Measurements from ENCODE around the gene GSG1L. TPM values are rescaled to one million over a fixed set of nuclear protein-coding genes. Genes with fewer than 3 reads are reported as not detected.

The GSG1L gene
- total and polyA plus RNA-seq, 2 of the 13 experiments (the other 11 are each of a cell fraction or from before 2014, with no cell fraction given): not detected

- H3K27ac ChIP-seq (ENCODE audit: extremely low read length, insufficient read depth, low read length): no peak overlapping the region
- in situ Hi-C loops (cut with HindIII; ENCODE audit: extremely low pct_ligation_motif_present, low pct_unique_long_range_greater_than_20kb) (no loop called here), intact Hi-C loops (cut with micrococcal nuclease; ENCODE audit: unreplicated experiment) (no loop called here)
- FAIRE-seq (no peak), ATAC-seq (no peak), DNase-seq (ENCODE audit: low spot score) (no peak)
- BruUV-seq (replicated peaks): no TSS peak
- H3K9ac ChIP-seq (ENCODE audit: insufficient read depth, low read depth, low read length): no peak overlapping the region
- no peaks in the 10 kb centered on the region for H3K79me2 ChIP-seq (ENCODE audit: insufficient read depth, low read length)
- H3K4me1 ChIP-seq (ENCODE audit: insufficient read depth, low read length): no peaks in the 10 kb centered on the region
- TF ChIP-seq CERS6 (CRISPR knock-in tag; IDR thresholded peaks at IDR 0.05) (no peak), CEBPG (CRISPR knock-in tag; IDR thresholded peaks at IDR 0.05) (no peak)
- no peaks in the 10 kb centered on the region for H3K9me3 ChIP-seq (ENCODE audit: low read length)
- H4K20me1 ChIP-seq (ENCODE audit: insufficient read depth, low read length): peaks cover 3% of the 10 kb centered on the region; the same call in 1 of the 2 replicates
- peaks cover 26 to 89% of the 10 kb centered on the region in 2 experiments for H3K27me3 ChIP-seq (ENCODE audit: control insufficient read depth in 1 of 2, insufficient read depth in 2 of 2, low read length in 2 of 2)
- H3K4me2 ChIP-seq (ENCODE audit: low read depth, low read length): no peak overlapping the region
- whole genome bisulfite sequencing (ENCODE audit: low lambda C conversion rate): 10% methylated on average over 3 of the region's 3 CpGs
- no peak overlapping the region for H3K4me3 ChIP-seq (replicated peaks in 1 of 3; ENCODE audit: insufficient read depth in 1 of 3, low read depth in 2 of 3, low read length in 3 of 3)
- H3K36me3 ChIP-seq (replicated peaks in 1 of 2; ENCODE audit: control insufficient read depth in 1 of 2, insufficient read depth in 2 of 2, low read length in 2 of 2): no peaks in the 10 kb centered on the region
- POLR2A ChIA-PET: no interaction called here
- H2AFZ ChIP-seq (ENCODE audit: low read length): no peak overlapping the region
- CTCF ChIA-PET (ENCODE audit: low intra/inter-chr PET ratio, low total read pairs): interaction anchor here (1.1 kb wide), 1 partner anchor 92 kb away, joined by 3 read pairs; no protein-coding TSS in a partner anchor
Measured at GRCh38 chr16:28064150-28064549, 636 bp upstream of the GSG1L start.

GRCh38 chr16:28062847-28063521 lies 530 bp downstream of the GSG1L start:
- Histone ChIP-seq H3K9ac (ENCODE audit: insufficient read depth, low read depth, low read length) (no peak overlapping the region), H3K27ac (ENCODE audit: extremely low read length, insufficient read depth, low read length) (no peak overlapping the region), H3K36me3 (replicated peaks in 1 of 2; ENCODE audit: control insufficient read depth in 1 of 2, insufficient read depth in 2 of 2, low read length in 2 of 2) (no peaks in the 10 kb centered on the region), H3K4me3 (replicated peaks in 1 of 3; ENCODE audit: insufficient read depth in 1 of 3, low read depth in 2 of 3, low read length in 3 of 3) (peak overlapping the region in 2 of 3 experiments; percentile 20 to 30; a peak in 3 of 6 replicates), H3K9me3 (ENCODE audit: low read length) (no peaks in the 10 kb centered on the region), H2AFZ (ENCODE audit: low read length) (no peak overlapping the region), H4K20me1 (ENCODE audit: insufficient read depth, low read length) (peaks cover 3% of the 10 kb centered on the region; the same call in 1 of the 2 replicates), H3K4me2 (ENCODE audit: low read depth, low read length) (no peak overlapping the region; the same call in 1 of the 2 replicates), H3K79me2 (ENCODE audit: insufficient read depth, low read length) (no peaks in the 10 kb centered on the region), H3K4me1 (ENCODE audit: insufficient read depth, low read length) (no peaks in the 10 kb centered on the region), H3K27me3 (ENCODE audit: control insufficient read depth in 1 of 2, insufficient read depth in 2 of 2, low read length in 2 of 2) (peaks cover 27 to 88% of the 10 kb centered on the region in 2 experiments)
- ATAC-seq (no peak), DNase-seq (ENCODE audit: low spot score) (no peak), FAIRE-seq (no peak)
- ChIA-PET CTCF (ENCODE audit: low intra/inter-chr PET ratio, low total read pairs) (no interaction called here), POLR2A (no interaction called here)
- WGBS (ENCODE audit: low lambda C conversion rate): 25% methylated on average over 7 of the region's 99 CpGs
- no TSS peak for BruUV-seq (replicated peaks)
- intact Hi-C loops (cut with micrococcal nuclease; ENCODE audit: unreplicated experiment): no loop called here
- TF ChIP-seq CREM (IDR thresholded peaks at IDR 0.05): no peak
- TF ChIP-seq CREM (CRISPR knock-in tag; IDR thresholded peaks at IDR 0.05): no peak
- peak; percentile 31; the same call in 1 of the 2 replicates for TF ChIP-seq ZNF800 (CRISPR knock-in tag; IDR thresholded peaks at IDR 0.05)
- in situ Hi-C loops (cut with HindIII; ENCODE audit: extremely low pct_ligation_motif_present, low pct_unique_long_range_greater_than_20kb): no loop called here

Measured in HepG2 (cell line).